WTC11 (cell line): Measurements from ENCODE around the gene KRT1. TPM values are rescaled to one million over a fixed set of nuclear protein-coding genes. Genes with fewer than 3 reads are reported as not detected.

Source experiments
- ATAC-seq: fragments of 200-7000 bp; cut with Tn5 transposase; 2 replicates; pipeline ENCODE4 v1.10.0; 2021; ENCODE audit warnings: mild to moderate bottlenecking, moderate library complexity
- CTCF ChIA-PET: fragments of 300-600 bp; sonication (Branson Sonifier 250); formaldehyde crosslinking; loops from one replicate; lab custom pipeline; 2021; ENCODE audit warnings: antibody characterized with exemption; lab: Charles Lee
- POLR2A ChIA-PET: fragments of 350-600 bp; sonication (Branson Sonifier 250); formaldehyde crosslinking; loops from one replicate; lab custom pipeline; 2021; ENCODE audit warnings: antibody characterized with exemption; lab: Charles Lee
- DNase-seq: peaks from one replicate; pipeline ENCODE4 v3.0.0; 2021; ENCODE audit warnings: low spot score
- H3K27ac Mint-ChIP-seq: 2 replicates; pipeline ENCODE4 v1.8.0; 2021; ENCODE audit warnings: mixed read lengths
- H3K27me3 Mint-ChIP-seq: 2 replicates; pipeline ENCODE4 v1.8.0; 2021; ENCODE audit warnings: low read depth, mild to moderate bottlenecking, moderate library complexity, mixed read lengths
- H3K36me3 Mint-ChIP-seq: 2 replicates; pipeline ENCODE4 v1.8.0; 2021; ENCODE audit warnings: mixed read lengths
- H3K4me1 Mint-ChIP-seq: 2 replicates; pipeline ENCODE4 v1.8.0; 2022; ENCODE audit warnings: mixed read lengths
- H3K4me3 Mint-ChIP-seq: 2 replicates; pipeline ENCODE4 v1.8.0; 2021; ENCODE audit warnings: mild to moderate bottlenecking, moderate library complexity, mixed read lengths
- H3K9me3 Mint-ChIP-seq: 2 replicates; pipeline ENCODE4 v1.8.0; 2021; ENCODE audit warnings: mixed read lengths
- CBFB ChIP-seq: sonication (generic); formaldehyde crosslinking; IDR thresholded peaks from 2 replicates; pipeline ENCODE4 v1.8.1; 2022; ENCODE audit warnings: mild to moderate bottlenecking, low read depth, missing genetic modification reagents
- CREB1 ChIP-seq: sonication (generic); formaldehyde crosslinking; IDR thresholded peaks from 2 replicates; pipeline ENCODE4 v1.8.0; 2023; ENCODE audit warnings: mild to moderate bottlenecking, missing genetic modification reagents
- ELF4 ChIP-seq: sonication (generic); formaldehyde crosslinking; IDR thresholded peaks from 2 replicates; pipeline ENCODE4 v1.8.1; 2022; ENCODE audit warnings: low read depth, mild to moderate bottlenecking, moderate library complexity, missing genetic modification reagents
- GABPB1 ChIP-seq: sonication (generic); formaldehyde crosslinking; IDR thresholded peaks from 2 replicates; pipeline ENCODE4 v1.8.1; 2023; ENCODE audit warnings: mild to moderate bottlenecking, missing genetic modification reagents
- NFE2L1 ChIP-seq: sonication (generic); formaldehyde crosslinking; IDR thresholded peaks from 2 replicates; pipeline ENCODE4 v1.8.1; 2023; ENCODE audit warnings: missing genetic modification reagents
- NFYB ChIP-seq: sonication (generic); formaldehyde crosslinking; conservative IDR thresholded peaks from 2 replicates; pipeline ENCODE4 v1.8.0; 2022; ENCODE audit warnings: low read depth, missing genetic modification reagents
- TEAD1 ChIP-seq: sonication (generic); formaldehyde crosslinking; IDR thresholded peaks from 2 replicates; pipeline ENCODE4 v1.8.0; 2022; ENCODE audit warnings: mild to moderate bottlenecking, missing genetic modification reagents
- ZBTB21 ChIP-seq: sonication (generic); formaldehyde crosslinking; IDR thresholded peaks from 2 replicates; pipeline ENCODE4 v1.8.1; 2023; ENCODE audit warnings: mild to moderate bottlenecking, missing genetic modification reagents, borderline replicate concordance
- ZNF121 ChIP-seq: sonication (generic); formaldehyde crosslinking; IDR thresholded peaks from 2 replicates; pipeline ENCODE4 v1.8.0; 2023; ENCODE audit warnings: missing genetic modification reagents
- ZNF317 ChIP-seq: sonication (generic); formaldehyde crosslinking; IDR thresholded peaks from 2 replicates; pipeline ENCODE4 v1.8.1; 2023; ENCODE audit warnings: low read depth, mild to moderate bottlenecking, moderate library complexity, missing genetic modification reagents, borderline replicate concordance
- ZNF396 ChIP-seq: fragments of 250-450 bp; sonication (Bioruptor Pico); IDR thresholded peaks from 2 replicates; pipeline ENCODE4 v1.8.0; 2021; ENCODE audit warnings: mild to moderate bottlenecking, moderate library complexity, borderline replicate concordance
- total RNA-seq: library from RNA; stranded (reverse); gene quantifications from 3 replicates; pipeline ENCODE4 v1.2.3, GENCODE V29; 2021
- TF ChIP-seq, protein P1 (sequence below): sonication (generic); formaldehyde crosslinking; IDR thresholded peaks from 2 replicates; pipeline ENCODE4 v1.8.1; 2022; ENCODE audit warnings: mild to moderate bottlenecking, moderate library complexity, missing genetic modification reagents
- TF ChIP-seq, protein P2 (sequence below): sonication (generic); formaldehyde crosslinking; IDR thresholded peaks from 2 replicates; pipeline ENCODE4 v1.8.1; 2022; ENCODE audit warnings: mild to moderate bottlenecking, missing genetic modification reagents, moderate library complexity, borderline replicate concordance
- TF ChIP-seq, protein P3 (sequence below): sonication (generic); formaldehyde crosslinking; IDR thresholded peaks from 2 replicates; pipeline ENCODE4 v1.8.1; 2023; ENCODE audit warnings: mild to moderate bottlenecking, missing genetic modification reagents, moderate library complexity
- TF ChIP-seq, protein P4 (sequence below): fragments of 250-450 bp; sonication (Bioruptor Pico); IDR thresholded peaks from 2 replicates; pipeline ENCODE4 v1.9.0; 2021; ENCODE audit warnings: moderate library complexity, mild to moderate bottlenecking, inconsistent platforms, borderline replicate concordance
- TF ChIP-seq, protein P5 (sequence below): sonication (generic); formaldehyde crosslinking; IDR thresholded peaks from 2 replicates; pipeline ENCODE4 v1.8.0; 2023; ENCODE audit warnings: missing genetic modification reagents, mild to moderate bottlenecking, borderline replicate concordance
- TF ChIP-seq, protein P6 (sequence below): sonication (generic); formaldehyde crosslinking; IDR thresholded peaks from 2 replicates; pipeline ENCODE4 v1.8.1; 2023; ENCODE audit warnings: mild to moderate bottlenecking, missing genetic modification reagents
- TF ChIP-seq, protein P7 (sequence below): sonication (generic); formaldehyde crosslinking; IDR thresholded peaks from 2 replicates; pipeline ENCODE4 v1.8.0; 2022; ENCODE audit warnings: mild to moderate bottlenecking, missing genetic modification reagents

KRT1 gene
- total RNA-seq, 1 experiment from 2014 or later = not detected

DNA sequence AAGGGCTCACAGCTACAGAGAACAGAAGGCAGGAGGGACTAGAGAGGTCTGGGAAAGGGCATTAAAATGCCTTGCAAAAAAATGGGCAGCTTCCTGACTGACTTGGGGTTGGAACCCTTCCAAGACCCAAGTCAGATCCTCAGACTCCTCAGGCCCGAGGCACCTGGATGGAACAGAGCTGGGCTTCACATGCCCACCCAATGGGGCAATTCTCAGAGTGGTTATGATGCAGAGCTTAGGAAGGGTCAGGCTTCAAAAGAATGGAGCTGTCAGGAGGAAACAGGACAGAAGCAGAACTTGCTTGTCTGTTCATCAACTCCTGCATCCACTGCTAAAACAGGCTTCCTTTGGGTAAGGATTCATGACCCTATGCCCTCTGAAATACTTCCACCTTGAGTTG, 9.7 kb upstream of the KRT1 start:
- peaks cover 47% of the 10 kb centered on the region for H3K27me3 Mint-ChIP-seq
- no peaks in the 10 kb centered on the region for H3K9me3 Mint-ChIP-seq
- POLR2A ChIA-PET = no interaction called here
- no peak for ATAC-seq
- peaks cover 14% of the 10 kb centered on the region for H3K4me1 Mint-ChIP-seq
- no peak overlapping the region for H3K4me3 Mint-ChIP-seq
- no peaks in the 10 kb centered on the region for H3K36me3 Mint-ChIP-seq
- CTCF ChIA-PET = interaction anchor here (1.3 to 7.1 kb wide), 5 partner anchors 25 to 190 kb away, joined by 4 to 64 read pairs (median 38); no protein-coding TSS in a partner anchor
- no peak for DNase-seq
- H3K27ac Mint-ChIP-seq = no peak overlapping the region
- TF ChIP-seq, protein P1, sequence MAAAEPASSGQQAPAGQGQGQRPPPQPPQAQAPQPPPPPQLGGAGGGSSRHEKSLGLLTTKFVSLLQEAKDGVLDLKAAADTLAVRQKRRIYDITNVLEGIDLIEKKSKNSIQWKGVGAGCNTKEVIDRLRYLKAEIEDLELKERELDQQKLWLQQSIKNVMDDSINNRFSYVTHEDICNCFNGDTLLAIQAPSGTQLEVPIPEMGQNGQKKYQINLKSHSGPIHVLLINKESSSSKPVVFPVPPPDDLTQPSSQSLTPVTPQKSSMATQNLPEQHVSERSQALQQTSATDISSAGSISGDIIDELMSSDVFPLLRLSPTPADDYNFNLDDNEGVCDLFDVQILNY = no peak
- TF ChIP-seq GABPB1 (CRISPR knock-in tag) = no peak

DNA sequence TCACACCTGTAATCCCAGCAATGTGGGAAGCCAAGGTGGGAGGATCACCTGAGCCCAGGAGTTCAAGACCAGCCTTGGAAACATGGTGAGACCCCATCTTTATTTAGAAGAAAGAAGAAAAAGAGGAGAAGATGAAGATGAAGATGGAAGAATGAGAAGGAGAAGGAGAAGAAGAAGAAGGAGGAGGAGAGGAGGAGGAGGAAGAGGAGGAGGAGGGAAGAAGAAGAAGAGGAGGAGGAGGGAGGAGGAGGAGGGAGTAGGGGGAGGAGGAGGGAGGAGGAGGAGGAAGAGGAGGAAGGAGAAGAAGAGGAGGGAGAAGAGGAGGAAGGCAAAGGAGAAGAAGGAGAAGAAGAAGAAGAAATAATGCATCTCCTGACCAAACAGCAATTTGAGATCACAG, 9.0 kb upstream of the KRT1 start:
- POLR2A ChIA-PET = no interaction called here
- CTCF ChIA-PET = interaction anchor here (4.5 to 7.1 kb wide), 2 partner anchors 181 to 191 kb away, joined by 38 to 64 read pairs; no protein-coding TSS in a partner anchor
- Mint-ChIP-seq H3K4me1 (peaks cover 17% of the 10 kb centered on the region), H3K9me3 (no peaks in the 10 kb centered on the region), H3K27ac (no peak overlapping the region), H3K4me3 (no peak overlapping the region), H3K36me3 (no peaks in the 10 kb centered on the region), H3K27me3 (peaks cover 50% of the 10 kb centered on the region)
- DNase-seq (no peak), ATAC-seq (no peak)
- TF ChIP-seq NFYB (CRISPR knock-in tag) (no peak), ZNF317 (CRISPR knock-in tag) (no peak), ZBTB21 (CRISPR knock-in tag) (no peak), CBFB (CRISPR knock-in tag) (no peak), ZNF121 (CRISPR knock-in tag) (no peak), NFE2L1 (no peak), ELF4 (CRISPR knock-in tag) (no peak), ZNF396 (no peak), CREB1 (CRISPR knock-in tag) (no peak), TEAD1 (CRISPR knock-in tag) (no peak)
- TF ChIP-seq, protein P2, sequence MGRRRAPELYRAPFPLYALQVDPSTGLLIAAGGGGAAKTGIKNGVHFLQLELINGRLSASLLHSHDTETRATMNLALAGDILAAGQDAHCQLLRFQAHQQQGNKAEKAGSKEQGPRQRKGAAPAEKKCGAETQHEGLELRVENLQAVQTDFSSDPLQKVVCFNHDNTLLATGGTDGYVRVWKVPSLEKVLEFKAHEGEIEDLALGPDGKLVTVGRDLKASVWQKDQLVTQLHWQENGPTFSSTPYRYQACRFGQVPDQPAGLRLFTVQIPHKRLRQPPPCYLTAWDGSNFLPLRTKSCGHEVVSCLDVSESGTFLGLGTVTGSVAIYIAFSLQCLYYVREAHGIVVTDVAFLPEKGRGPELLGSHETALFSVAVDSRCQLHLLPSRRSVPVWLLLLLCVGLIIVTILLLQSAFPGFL = no peak
- TF ChIP-seq, protein P3, sequence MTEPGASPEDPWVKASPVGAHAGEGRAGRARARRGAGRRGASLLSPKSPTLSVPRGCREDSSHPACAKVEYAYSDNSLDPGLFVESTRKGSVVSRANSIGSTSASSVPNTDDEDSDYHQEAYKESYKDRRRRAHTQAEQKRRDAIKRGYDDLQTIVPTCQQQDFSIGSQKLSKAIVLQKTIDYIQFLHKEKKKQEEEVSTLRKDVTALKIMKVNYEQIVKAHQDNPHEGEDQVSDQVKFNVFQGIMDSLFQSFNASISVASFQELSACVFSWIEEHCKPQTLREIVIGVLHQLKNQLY (CRISPR knock-in tag) = no peak
- TF ChIP-seq, protein P4, sequence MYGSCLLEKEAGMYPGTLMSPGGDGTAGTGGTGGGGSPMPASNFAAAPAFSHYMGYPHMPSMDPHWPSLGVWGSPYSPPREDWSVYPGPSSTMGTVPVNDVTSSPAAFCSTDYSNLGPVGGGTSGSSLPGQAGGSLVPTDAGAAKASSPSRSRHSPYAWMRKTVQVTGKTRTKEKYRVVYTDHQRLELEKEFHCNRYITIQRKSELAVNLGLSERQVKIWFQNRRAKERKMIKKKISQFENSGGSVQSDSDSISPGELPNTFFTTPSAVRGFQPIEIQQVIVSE (CRISPR knock-in tag) = no peak
- TF ChIP-seq, protein P5, sequence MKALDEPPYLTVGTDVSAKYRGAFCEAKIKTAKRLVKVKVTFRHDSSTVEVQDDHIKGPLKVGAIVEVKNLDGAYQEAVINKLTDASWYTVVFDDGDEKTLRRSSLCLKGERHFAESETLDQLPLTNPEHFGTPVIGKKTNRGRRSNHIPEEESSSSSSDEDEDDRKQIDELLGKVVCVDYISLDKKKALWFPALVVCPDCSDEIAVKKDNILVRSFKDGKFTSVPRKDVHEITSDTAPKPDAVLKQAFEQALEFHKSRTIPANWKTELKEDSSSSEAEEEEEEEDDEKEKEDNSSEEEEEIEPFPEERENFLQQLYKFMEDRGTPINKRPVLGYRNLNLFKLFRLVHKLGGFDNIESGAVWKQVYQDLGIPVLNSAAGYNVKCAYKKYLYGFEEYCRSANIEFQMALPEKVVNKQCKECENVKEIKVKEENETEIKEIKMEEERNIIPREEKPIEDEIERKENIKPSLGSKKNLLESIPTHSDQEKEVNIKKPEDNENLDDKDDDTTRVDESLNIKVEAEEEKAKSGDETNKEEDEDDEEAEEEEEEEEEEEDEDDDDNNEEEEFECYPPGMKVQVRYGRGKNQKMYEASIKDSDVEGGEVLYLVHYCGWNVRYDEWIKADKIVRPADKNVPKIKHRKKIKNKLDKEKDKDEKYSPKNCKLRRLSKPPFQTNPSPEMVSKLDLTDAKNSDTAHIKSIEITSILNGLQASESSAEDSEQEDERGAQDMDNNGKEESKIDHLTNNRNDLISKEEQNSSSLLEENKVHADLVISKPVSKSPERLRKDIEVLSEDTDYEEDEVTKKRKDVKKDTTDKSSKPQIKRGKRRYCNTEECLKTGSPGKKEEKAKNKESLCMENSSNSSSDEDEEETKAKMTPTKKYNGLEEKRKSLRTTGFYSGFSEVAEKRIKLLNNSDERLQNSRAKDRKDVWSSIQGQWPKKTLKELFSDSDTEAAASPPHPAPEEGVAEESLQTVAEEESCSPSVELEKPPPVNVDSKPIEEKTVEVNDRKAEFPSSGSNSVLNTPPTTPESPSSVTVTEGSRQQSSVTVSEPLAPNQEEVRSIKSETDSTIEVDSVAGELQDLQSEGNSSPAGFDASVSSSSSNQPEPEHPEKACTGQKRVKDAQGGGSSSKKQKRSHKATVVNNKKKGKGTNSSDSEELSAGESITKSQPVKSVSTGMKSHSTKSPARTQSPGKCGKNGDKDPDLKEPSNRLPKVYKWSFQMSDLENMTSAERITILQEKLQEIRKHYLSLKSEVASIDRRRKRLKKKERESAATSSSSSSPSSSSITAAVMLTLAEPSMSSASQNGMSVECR = no peak
- TF ChIP-seq, protein P6, sequence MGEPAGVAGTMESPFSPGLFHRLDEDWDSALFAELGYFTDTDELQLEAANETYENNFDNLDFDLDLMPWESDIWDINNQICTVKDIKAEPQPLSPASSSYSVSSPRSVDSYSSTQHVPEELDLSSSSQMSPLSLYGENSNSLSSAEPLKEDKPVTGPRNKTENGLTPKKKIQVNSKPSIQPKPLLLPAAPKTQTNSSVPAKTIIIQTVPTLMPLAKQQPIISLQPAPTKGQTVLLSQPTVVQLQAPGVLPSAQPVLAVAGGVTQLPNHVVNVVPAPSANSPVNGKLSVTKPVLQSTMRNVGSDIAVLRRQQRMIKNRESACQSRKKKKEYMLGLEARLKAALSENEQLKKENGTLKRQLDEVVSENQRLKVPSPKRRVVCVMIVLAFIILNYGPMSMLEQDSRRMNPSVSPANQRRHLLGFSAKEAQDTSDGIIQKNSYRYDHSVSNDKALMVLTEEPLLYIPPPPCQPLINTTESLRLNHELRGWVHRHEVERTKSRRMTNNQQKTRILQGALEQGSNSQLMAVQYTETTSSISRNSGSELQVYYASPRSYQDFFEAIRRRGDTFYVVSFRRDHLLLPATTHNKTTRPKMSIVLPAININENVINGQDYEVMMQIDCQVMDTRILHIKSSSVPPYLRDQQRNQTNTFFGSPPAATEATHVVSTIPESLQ = no peak
- TF ChIP-seq, protein P7, sequence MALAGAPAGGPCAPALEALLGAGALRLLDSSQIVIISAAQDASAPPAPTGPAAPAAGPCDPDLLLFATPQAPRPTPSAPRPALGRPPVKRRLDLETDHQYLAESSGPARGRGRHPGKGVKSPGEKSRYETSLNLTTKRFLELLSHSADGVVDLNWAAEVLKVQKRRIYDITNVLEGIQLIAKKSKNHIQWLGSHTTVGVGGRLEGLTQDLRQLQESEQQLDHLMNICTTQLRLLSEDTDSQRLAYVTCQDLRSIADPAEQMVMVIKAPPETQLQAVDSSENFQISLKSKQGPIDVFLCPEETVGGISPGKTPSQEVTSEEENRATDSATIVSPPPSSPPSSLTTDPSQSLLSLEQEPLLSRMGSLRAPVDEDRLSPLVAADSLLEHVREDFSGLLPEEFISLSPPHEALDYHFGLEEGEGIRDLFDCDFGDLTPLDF (CRISPR knock-in tag) = no peak
